ENCODE data around the gene KLHL35. TPM values are rescaled to one million over a fixed set of nuclear protein-coding genes. Genes with fewer than 3 reads are reported as not detected.

Gene KLHL35
- total RNA-seq, 1 experiment from 2014 or later, result 8.4 TPM

- H3K4me2 ChIP-seq (ENCODE audit: low read length), result no peak overlapping the region
- no peak overlapping the region for H3K9ac ChIP-seq (ENCODE audit: low read length)
- no peaks in the 10 kb centered on the region for H4K20me1 ChIP-seq (ENCODE audit: low read length)
- H3K4me3 ChIP-seq (ENCODE audit: low read length), result no peak overlapping the region
- ChIA-PET POLR2A (ENCODE audit: unreplicated experiment) (no interaction called here), CTCF (no interaction called here)
- no TSS peak for BruUV-seq (replicated peaks)
- H3K4me1 ChIP-seq (ENCODE audit: insufficient read depth, low read length), result no peaks in the 10 kb centered on the region
- DNase-seq (no peak), ATAC-seq (no peak)
- intact Hi-C loops (cut with micrococcal nuclease), result no loop called here
- H3K27me3 ChIP-seq (ENCODE audit: low read length), result no peaks in the 10 kb centered on the region
- TF ChIP-seq, protein P1, sequence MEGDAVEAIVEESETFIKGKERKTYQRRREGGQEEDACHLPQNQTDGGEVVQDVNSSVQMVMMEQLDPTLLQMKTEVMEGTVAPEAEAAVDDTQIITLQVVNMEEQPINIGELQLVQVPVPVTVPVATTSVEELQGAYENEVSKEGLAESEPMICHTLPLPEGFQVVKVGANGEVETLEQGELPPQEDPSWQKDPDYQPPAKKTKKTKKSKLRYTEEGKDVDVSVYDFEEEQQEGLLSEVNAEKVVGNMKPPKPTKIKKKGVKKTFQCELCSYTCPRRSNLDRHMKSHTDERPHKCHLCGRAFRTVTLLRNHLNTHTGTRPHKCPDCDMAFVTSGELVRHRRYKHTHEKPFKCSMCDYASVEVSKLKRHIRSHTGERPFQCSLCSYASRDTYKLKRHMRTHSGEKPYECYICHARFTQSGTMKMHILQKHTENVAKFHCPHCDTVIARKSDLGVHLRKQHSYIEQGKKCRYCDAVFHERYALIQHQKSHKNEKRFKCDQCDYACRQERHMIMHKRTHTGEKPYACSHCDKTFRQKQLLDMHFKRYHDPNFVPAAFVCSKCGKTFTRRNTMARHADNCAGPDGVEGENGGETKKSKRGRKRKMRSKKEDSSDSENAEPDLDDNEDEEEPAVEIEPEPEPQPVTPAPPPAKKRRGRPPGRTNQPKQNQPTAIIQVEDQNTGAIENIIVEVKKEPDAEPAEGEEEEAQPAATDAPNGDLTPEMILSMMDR (conservative IDR thresholded peaks at IDR 0.05; ENCODE audit: low read depth, low read length), result no peak
- TF ChIP-seq EZH2phosphoT487 (IDR thresholded peaks at IDR 0.05; ENCODE audit: borderline replicate concordance, low read length), result no peak
- TF ChIP-seq EZH2 (IDR thresholded peaks at IDR 0.05; ENCODE audit: low read length, unreplicated experiment), result no peak
- H2AFZ ChIP-seq (ENCODE audit: low read length), result no peak overlapping the region
- no peaks in the 10 kb centered on the region for H3K79me2 ChIP-seq (ENCODE audit: low read length)
- no peak overlapping the region for H3K27ac ChIP-seq (ENCODE audit: low read length)
- no peaks in the 10 kb centered on the region for H3F3A ChIP-seq (ENCODE audit: low read length, unreplicated experiment)
- H3K9me3 ChIP-seq (ENCODE audit: low read length), result no peaks in the 10 kb centered on the region
- no peaks in the 10 kb centered on the region for H3K36me3 ChIP-seq (ENCODE audit: low read depth, low read length)
- H3K9me2 ChIP-seq (replicated peaks; ENCODE audit: low read length), result no peaks in the 10 kb centered on the region
Measured at GRCh38 chr11:75461151-75461550, 28.1 kb upstream of the KLHL35 start.

DNA sequence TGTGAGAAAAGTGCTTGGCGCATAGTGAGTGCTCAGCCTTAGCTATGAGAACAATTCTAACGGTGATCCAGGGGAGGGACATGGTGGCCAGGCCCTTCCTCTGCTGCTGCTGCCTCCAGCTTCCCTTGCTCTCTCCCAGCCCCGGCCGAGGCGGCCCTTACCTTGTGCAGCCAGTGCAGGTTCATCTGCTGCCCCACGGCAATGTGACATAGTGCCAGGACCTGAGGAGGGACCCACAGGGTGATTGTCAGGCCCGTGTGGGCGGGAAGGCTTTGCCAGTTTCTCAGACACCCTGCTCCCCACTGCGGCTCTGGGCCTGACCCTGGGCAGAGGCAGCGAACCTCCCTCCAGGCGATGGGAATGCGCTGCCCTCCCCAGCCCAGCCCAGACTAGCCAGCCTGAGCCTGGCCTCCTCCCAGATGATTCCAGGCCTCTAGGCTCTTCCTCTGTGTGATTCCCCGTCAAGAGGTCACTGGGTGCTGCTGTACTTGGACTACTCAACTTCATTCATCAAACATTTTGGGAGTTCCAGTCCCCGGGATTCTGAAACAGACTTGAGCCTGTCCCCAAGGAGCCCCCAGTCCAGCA is 23.7 kb upstream of the KLHL35 start:
- Histone ChIP-seq H3K36me3 (ENCODE audit: low read depth, low read length) (no peaks in the 10 kb centered on the region), H3K9me2 (replicated peaks; ENCODE audit: low read length) (no peaks in the 10 kb centered on the region), H4K20me1 (ENCODE audit: low read length) (no peaks in the 10 kb centered on the region), H2AFZ (ENCODE audit: low read length) (no peak overlapping the region), H3K4me1 (ENCODE audit: insufficient read depth, low read length) (no peaks in the 10 kb centered on the region), H3K4me2 (ENCODE audit: low read length) (no peak overlapping the region), H3K79me2 (ENCODE audit: low read length) (no peaks in the 10 kb centered on the region), H3K9ac (ENCODE audit: low read length) (no peak overlapping the region), H3K4me3 (ENCODE audit: low read length) (no peak overlapping the region), H3K27me3 (ENCODE audit: low read length) (no peaks in the 10 kb centered on the region), H3K27ac (ENCODE audit: low read length) (no peak overlapping the region), H3F3A (ENCODE audit: low read length, unreplicated experiment) (no peaks in the 10 kb centered on the region), H3K9me3 (ENCODE audit: low read length) (no peaks in the 10 kb centered on the region)
- intact Hi-C loops (cut with micrococcal nuclease), result no loop called here
- no peak for DNase-seq
- BruUV-seq (replicated peaks), result no TSS peak
- ATAC-seq, result no peak
- TF ChIP-seq EZH2 (IDR thresholded peaks at IDR 0.05; ENCODE audit: low read length, unreplicated experiment), result no peak
- TF ChIP-seq, protein P1 (conservative IDR thresholded peaks at IDR 0.05; ENCODE audit: low read depth, low read length), result no peak
- no peak for TF ChIP-seq EZH2phosphoT487 (IDR thresholded peaks at IDR 0.05; ENCODE audit: borderline replicate concordance, low read length)
- ChIA-PET CTCF (interaction anchor here (1.1 kb wide), 1 partner anchor 37 kb away, joined by 4 read pairs; no protein-coding TSS in a partner anchor), POLR2A (ENCODE audit: unreplicated experiment) (no interaction called here)

DNA sequence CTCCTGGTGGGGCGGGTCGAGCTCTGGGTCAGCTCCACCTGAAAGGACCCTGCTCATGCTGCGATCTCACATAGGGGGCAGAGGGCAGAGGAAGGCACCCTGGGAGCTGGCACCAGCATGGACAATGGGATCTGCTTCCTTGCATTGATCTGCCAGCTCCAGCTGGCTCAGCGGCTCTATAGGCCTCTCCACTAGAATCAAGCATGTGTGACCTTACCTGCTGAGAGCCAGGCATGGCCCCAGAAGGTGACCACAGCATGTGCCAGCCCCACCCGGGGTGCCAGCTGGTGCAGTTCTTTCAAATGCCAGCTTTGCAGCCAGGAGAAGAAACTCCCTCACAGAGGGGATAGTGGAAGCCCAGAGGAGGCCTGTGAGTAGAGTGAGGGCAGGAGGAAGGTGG is 22.0 kb upstream of the KLHL35 start:
- no peaks in the 10 kb centered on the region for H3K36me3 ChIP-seq (ENCODE audit: low read depth, low read length)
- H3K27me3 ChIP-seq (ENCODE audit: low read length), result no peaks in the 10 kb centered on the region
- H3K4me2 ChIP-seq (ENCODE audit: low read length), result no peak overlapping the region
- no peaks in the 10 kb centered on the region for H3K79me2 ChIP-seq (ENCODE audit: low read length)
- TF ChIP-seq, protein P1 (conservative IDR thresholded peaks at IDR 0.05; ENCODE audit: low read depth, low read length), result no peak
- TF ChIP-seq EZH2 (IDR thresholded peaks at IDR 0.05; ENCODE audit: low read length, unreplicated experiment) (no peak), EZH2phosphoT487 (IDR thresholded peaks at IDR 0.05; ENCODE audit: borderline replicate concordance, low read length) (no peak)
- no peaks in the 10 kb centered on the region for H3K9me3 ChIP-seq (ENCODE audit: low read length)
- no peak overlapping the region for H2AFZ ChIP-seq (ENCODE audit: low read length)
- DNase-seq (no peak), ATAC-seq (no peak)
- no peaks in the 10 kb centered on the region for H3K4me1 ChIP-seq (ENCODE audit: insufficient read depth, low read length)
- no TSS peak for BruUV-seq (replicated peaks)
- H3K27ac ChIP-seq (ENCODE audit: low read length), result no peak overlapping the region
- H4K20me1 ChIP-seq (ENCODE audit: low read length), result no peaks in the 10 kb centered on the region
- H3K9ac ChIP-seq (ENCODE audit: low read length), result no peak overlapping the region
- H3K9me2 ChIP-seq (replicated peaks; ENCODE audit: low read length), result no peaks in the 10 kb centered on the region
- H3F3A ChIP-seq (ENCODE audit: low read length, unreplicated experiment), result no peaks in the 10 kb centered on the region
- ChIA-PET POLR2A (ENCODE audit: unreplicated experiment) (no interaction called here), CTCF (no interaction called here)
- intact Hi-C loops (cut with micrococcal nuclease), result no loop called here
- H3K4me3 ChIP-seq (ENCODE audit: low read length), result no peak overlapping the region
